ENCODE results near the gene OR4K17. TPM values are rescaled to one million over a fixed set of nuclear protein-coding genes. Genes with fewer than 3 reads are reported as not detected.

Gene OR4K17
- total RNA-seq, 1 experiment from 2014 or later, result not detected

DNA sequence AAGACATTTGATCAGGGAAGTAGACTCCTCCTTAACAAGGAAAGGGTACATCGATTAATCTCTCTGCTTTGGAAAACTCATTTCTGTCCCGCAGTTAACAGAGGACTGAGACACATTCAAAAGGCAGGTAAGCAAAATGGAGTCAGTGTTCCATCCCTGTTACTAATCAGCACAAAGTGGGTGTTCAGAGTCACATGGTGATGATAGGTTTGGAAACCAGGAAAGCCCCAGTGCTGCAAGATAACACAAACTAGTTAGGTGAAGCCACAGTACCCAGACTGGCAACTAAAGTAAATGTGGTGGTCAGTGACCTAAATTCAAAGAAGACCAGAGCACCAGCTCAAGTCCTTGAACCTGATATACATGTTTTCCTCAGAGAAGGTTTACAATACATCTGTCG is 1.8 kb downstream of the OR4K17 start:
- H3T11ph ChIP-seq (ENCODE audit: low read length), result no peak overlapping the region
- no peak overlapping the region for H3K27ac Mint-ChIP-seq
- H4K8ac ChIP-seq (replicated peaks; ENCODE audit: insufficient read length, low read depth, low read length), result no peak overlapping the region
- no peak overlapping the region for H3K18ac ChIP-seq (ENCODE audit: insufficient read length, low read depth, low read length)
- H3K79me2 ChIP-seq (ENCODE audit: insufficient read depth, low read length), result no peaks in the 10 kb centered on the region
- H4K5ac ChIP-seq (ENCODE audit: insufficient read length, low read depth, low read length), result no peak overlapping the region
- WGBS (ENCODE audit: extremely low coverage, insufficient read length, low lambda C conversion rate), result no CpG with 5 or more reads among the region's 3 CpGs
- H2BK20ac ChIP-seq (ENCODE audit: low read depth, low read length, poor library complexity, severe bottlenecking), result no peak overlapping the region
- H3K4ac ChIP-seq (ENCODE audit: low read depth, low read length), result no peak overlapping the region
- no peak overlapping the region for H3K4me3 Mint-ChIP-seq
- no peaks in the 10 kb centered on the region for H3K27me3 ChIP-seq (ENCODE audit: insufficient read depth, low read length)
- H2BK15ac ChIP-seq (ENCODE audit: low read depth, low read length), result no peak overlapping the region
- H3K56ac ChIP-seq (ENCODE audit: insufficient read length, low read depth, low read length), result no peak overlapping the region
- H4K91ac ChIP-seq (ENCODE audit: insufficient read length, low read depth, low read length), result no peak overlapping the region
- H3K14ac ChIP-seq (ENCODE audit: insufficient read depth, low read length), result no peak overlapping the region
- H3K4me2 ChIP-seq (ENCODE audit: insufficient read depth, insufficient read length, low read length), result no peak overlapping the region
- peaks cover 60 to 64% of the 10 kb centered on the region in 2 experiments for H3K9me3 Mint-ChIP-seq
- no peaks in the 10 kb centered on the region for H4K20me1 ChIP-seq (ENCODE audit: control insufficient read depth, insufficient read depth, insufficient read length)
- peaks cover 73% of the 10 kb centered on the region for H3K9me3 ChIP-seq (ENCODE audit: control insufficient read depth, low read depth, low read length)
- no peaks in the 10 kb centered on the region for H3K23me2 ChIP-seq (ENCODE audit: insufficient read length, low read depth, low read length, poor library complexity, severe bottlenecking)
- H3K27ac ChIP-seq (ENCODE audit: insufficient read length, low read depth, low read length), result no peak overlapping the region
- H3K36me3 Mint-ChIP-seq (ENCODE audit: insufficient read depth in 1 of 3, low read depth in 3 of 3), result peaks cover 0 to 8% (median 2%) of the 10 kb centered on the region in 3 experiments; a peak in 3 of 7 replicates
- H2BK12ac ChIP-seq (ENCODE audit: insufficient read length, low read depth, low read length), result no peak overlapping the region
- no peaks in the 10 kb centered on the region for H3K4me1 Mint-ChIP-seq
- H3K4me1 ChIP-seq (ENCODE audit: insufficient read depth, low read length), result no peaks in the 10 kb centered on the region
- H2AK5ac ChIP-seq (ENCODE audit: insufficient read length, low read length), result no peak overlapping the region
- no peak for DNase-seq
- H2BK120ac ChIP-seq (ENCODE audit: low read depth, low read length, poor library complexity, severe bottlenecking), result no peak overlapping the region
- no peak for TF ChIP-seq CTCF (conservative IDR thresholded peaks at IDR 0.05)
- no peak overlapping the region for H2AFZ ChIP-seq (ENCODE audit: low read length)
- no peaks in the 10 kb centered on the region for H3K79me1 ChIP-seq (ENCODE audit: insufficient read depth, low read depth, low read length, poor library complexity, severe bottlenecking)
- H3K23ac ChIP-seq (ENCODE audit: insufficient read length, low read depth, low read length), result no peak overlapping the region
- no peak overlapping the region for H2BK5ac ChIP-seq (ENCODE audit: insufficient read length, low read length)
- no peaks in the 10 kb centered on the region; the same call in 1 of the 2 replicates for H3K27me3 Mint-ChIP-seq (ENCODE audit: low read depth)
- H3K9ac ChIP-seq (ENCODE audit: extremely low read depth, insufficient read length, low read length), result no peak overlapping the region
